ENCODE data around the gene ATMIN. TPM values are rescaled to one million over a fixed set of nuclear protein-coding genes. Genes with fewer than 3 reads are reported as not detected.

ATMIN gene
- total RNA-seq, 1 experiment from 2014 or later = 66.6 TPM

GRCh38 chr16:81040842-81041241, 5.2 kb downstream of the ATMIN start:
- Histone ChIP-seq H2BK5ac (ENCODE audit: insufficient read length, low read length) (no peak overlapping the region), H4K20me1 (ENCODE audit: control insufficient read depth, insufficient read depth, insufficient read length) (no peaks in the 10 kb centered on the region), H3K27ac (ENCODE audit: insufficient read length, low read depth, low read length) (no peak overlapping the region), H3K79me1 (ENCODE audit: insufficient read depth, low read depth, low read length, poor library complexity, severe bottlenecking) (peaks cover 3% of the 10 kb centered on the region), H3K23me2 (ENCODE audit: insufficient read length, low read depth, low read length, poor library complexity, severe bottlenecking) (peaks cover 7% of the 10 kb centered on the region), H3K14ac (ENCODE audit: insufficient read depth, low read length) (no peak overlapping the region), H3K79me2 (ENCODE audit: insufficient read depth, low read length) (peaks cover 8% of the 10 kb centered on the region; the same call in 1 of the 2 replicates), H3K27me3 (ENCODE audit: insufficient read depth, low read length) (no peaks in the 10 kb centered on the region), H3K9ac (ENCODE audit: extremely low read depth, insufficient read length, low read length) (no peak overlapping the region), H3T11ph (ENCODE audit: low read length) (no peak overlapping the region), H2AK5ac (ENCODE audit: insufficient read length, low read length) (no peak overlapping the region), H3K4ac (ENCODE audit: low read depth, low read length) (no peak overlapping the region), H4K5ac (ENCODE audit: insufficient read length, low read depth, low read length) (no peak overlapping the region), H3K56ac (ENCODE audit: insufficient read length, low read depth, low read length) (no peak overlapping the region), H2BK12ac (ENCODE audit: insufficient read length, low read depth, low read length) (no peak overlapping the region), H3K18ac (ENCODE audit: insufficient read length, low read depth, low read length) (no peak overlapping the region), H2AFZ (ENCODE audit: low read length) (no peak overlapping the region), H4K8ac (replicated peaks; ENCODE audit: insufficient read length, low read depth, low read length) (no peak overlapping the region), H2BK20ac (ENCODE audit: low read depth, low read length, poor library complexity, severe bottlenecking) (no peak overlapping the region), H4K91ac (ENCODE audit: insufficient read length, low read depth, low read length) (no peak overlapping the region), H3K9me3 (ENCODE audit: control insufficient read depth, low read depth, low read length) (no peaks in the 10 kb centered on the region), H3K4me2 (ENCODE audit: insufficient read depth, insufficient read length, low read length) (no peak overlapping the region), H2BK15ac (ENCODE audit: low read depth, low read length) (no peak overlapping the region), H3K23ac (ENCODE audit: insufficient read length, low read depth, low read length) (no peak overlapping the region), H3K4me1 (ENCODE audit: insufficient read depth, low read length) (0 out of 2 replicates have a peak, but pooled peaks cover 5% of the 10 kb centered on the region), H2BK120ac (ENCODE audit: low read depth, low read length, poor library complexity, severe bottlenecking) (no peak overlapping the region)
- Mint-ChIP-seq H3K36me3 (ENCODE audit: insufficient read depth in 1 of 3, low read depth in 3 of 3) (peaks cover 38 to 73% (median 73%) of the 10 kb centered on the region in 3 experiments; a peak in 6 of 7 replicates), H3K27me3 (ENCODE audit: low read depth) (no peaks in the 10 kb centered on the region), H3K4me1 (peaks cover 14 to 17% of the 10 kb centered on the region in 2 experiments), H3K27ac (peak overlapping the region in 2 of 3 experiments; percentile 21 to 25; a peak in 1 of 7 replicates), H3K9me3 (no peaks in the 10 kb centered on the region), H3K4me3 (no peak overlapping the region)
- DNase-seq = no peak
- no peak for TF ChIP-seq CTCF (conservative IDR thresholded peaks at IDR 0.05)
- WGBS (ENCODE audit: extremely low coverage, insufficient read length, low lambda C conversion rate) = no CpG with 5 or more reads among the region's 5 CpGs

All from H9 (cell line).